Endothelial cell of umbilical vein (primary cell): ENCODE results near the gene TTLL11. TPM values are rescaled to one million over a fixed set of nuclear protein-coding genes. Genes with fewer than 3 reads are reported as not detected.

Experiments used
- BruUV-seq: library from RNA; stranded (reverse); fragments of 400-500 nt; replicated peaks from 2 replicates; lab custom pipeline; 2021; lab: Mats Ljungman, UMichigan
- CTCF ChIA-PET: fragments of 300-600, 350-600 bp; sonication (Branson Sonifier 250); formaldehyde crosslinking; loops from one replicate; lab custom pipeline; 2021; ENCODE audit warnings: antibody characterized with exemption, inconsistent platforms; lab: Charles Lee
- POLR2A ChIA-PET: fragments of 300-600, 350-600 bp; sonication (Branson Sonifier 250); formaldehyde crosslinking; loops from one replicate; lab custom pipeline; 2021; ENCODE audit warnings: antibody characterized with exemption, inconsistent platforms; lab: Charles Lee
- DNase-seq: peaks from one replicate; pipeline ENCODE4 v3.0.0-alpha.2; 2011; ENCODE audit warnings: low read depth, low spot score
- FAIRE-seq: peaks from 2 replicates; lab custom pipeline; 2011; peaks lifted over from hg19 to GRCh38; lab: Jason Lieb, UNC
- H2AFZ ChIP-seq: 2 replicates; pipeline ENCODE4 v1.6.0; 2012; ENCODE audit warnings: low read depth, low read length, control low read depth, inconsistent platforms
- H3K27ac ChIP-seq: 2 replicates; pipeline ENCODE4 v1.5.1; 2011; ENCODE audit warnings: low read depth, mild to moderate bottlenecking, control low read depth, low read length, moderate library complexity; ENCODE audit not compliant: insufficient read depth
- H3K27me3 ChIP-seq, 2 experiments: 2 replicates each; pipeline versions ENCODE4 v1.6.0 to v1.6.1; 2011; ENCODE audit warnings: low read length in 2 of 2, mixed read lengths in 1 of 2; ENCODE audit not compliant: control insufficient read depth in 2 of 2, insufficient read depth in 2 of 2
- H3K36me3 ChIP-seq, 2 experiments: 2 replicates in 1 of 2; 3 replicates in 1 of 2; pipeline ENCODE4 v1.5.1; 2011; ENCODE audit warnings: low read length in 2 of 2, mild to moderate bottlenecking in 1 of 2, moderate library complexity in 1 of 2; ENCODE audit not compliant: control insufficient read depth in 2 of 2, insufficient read depth in 2 of 2; ENCODE audit errors: extremely low read depth in 1 of 2
- H3K4me1 ChIP-seq: 3 replicates; pipeline ENCODE4 v1.5.1; 2011; ENCODE audit warnings: mild to moderate bottlenecking, low read length; ENCODE audit not compliant: control insufficient read depth, insufficient read depth; ENCODE audit errors: extremely low read depth
- H3K4me2 ChIP-seq: 2 replicates; pipeline ENCODE4 v1.6.1; 2011; ENCODE audit warnings: low read length, control low read depth, mixed read lengths; ENCODE audit not compliant: insufficient read depth
- H3K4me3 ChIP-seq, 3 experiments: fragments of 200-600 bp in 1 of 3; sonication (generic), shearing (Covaris generic) in 1 of 3; replicated peaks in 1 of 3; 2 replicates each; pipeline ENCODE4 v1.5.1; 2011 to 2016; ENCODE audit warnings: control low read depth in 3 of 3, low read length in 3 of 3, mild to moderate bottlenecking in 2 of 3, inconsistent platforms in 1 of 3, low read depth in 1 of 3, moderate library complexity in 1 of 3; ENCODE audit not compliant: insufficient read depth in 1 of 3
- H3K79me2 ChIP-seq: 2 replicates; pipeline ENCODE4 v1.6.0; 2012; ENCODE audit warnings: low read length, inconsistent platforms; ENCODE audit not compliant: control insufficient read depth, insufficient read depth
- H3K9ac ChIP-seq: replicated peaks from 2 replicates; pipeline ENCODE3; 2011; ENCODE audit warnings: low read length, control low read depth; ENCODE audit not compliant: insufficient read depth; ENCODE audit errors: extremely low read depth
- H3K9me1 ChIP-seq: replicated peaks from 3 replicates; pipeline ENCODE4 v1.6.0; 2011; ENCODE audit warnings: mild to moderate bottlenecking, low read length; ENCODE audit not compliant: control insufficient read depth, insufficient read depth; ENCODE audit errors: extremely low read depth
- H3K9me3 ChIP-seq: replicated peaks from 2 replicates; pipeline ENCODE4 v1.5.1; 2012; ENCODE audit warnings: low read length, inconsistent platforms; ENCODE audit not compliant: control insufficient read depth, insufficient read depth
- H4K20me1 ChIP-seq: replicated peaks from 2 replicates; pipeline ENCODE3; 2011; ENCODE audit warnings: mild to moderate bottlenecking, low read length; ENCODE audit not compliant: control insufficient read depth, insufficient read depth; ENCODE audit errors: extremely low read depth
- EZH2 ChIP-seq: IDR thresholded peaks from 2 replicates; pipeline ENCODE4 v1.6.1; 2012; ENCODE audit warnings: borderline replicate concordance, low read depth, mild to moderate bottlenecking, moderate library complexity, low read length, inconsistent platforms; ENCODE audit not compliant: severe bottlenecking
- FOS ChIP-seq: IDR thresholded peaks from 2 replicates; pipeline ENCODE4 v1.6.1; 2011; ENCODE audit warnings: mild to moderate bottlenecking, low read length, moderate library complexity, borderline replicate concordance; ENCODE audit not compliant: insufficient read depth
- GATA2 ChIP-seq: IDR thresholded peaks from 2 replicates; pipeline ENCODE4 v1.7.0; 2011; ENCODE audit warnings: low read depth, mild to moderate bottlenecking, moderate library complexity, mixed read lengths, low read length; ENCODE audit not compliant: insufficient read length, insufficient read depth
- JUN ChIP-seq: IDR thresholded peaks from 2 replicates; pipeline ENCODE4 v1.6.1; 2011; ENCODE audit warnings: borderline replicate concordance, low read depth; ENCODE audit not compliant: insufficient read length, insufficient read depth
- MYC ChIP-seq: IDR thresholded peaks from one replicate; pipeline ENCODE4 v1.6.1; 2011; ENCODE audit warnings: mild to moderate bottlenecking, low read depth, low read length
- POLR2A ChIP-seq: IDR thresholded peaks from 2 replicates; pipeline ENCODE4 v1.6.1; 2012; ENCODE audit warnings: low read depth, mild to moderate bottlenecking, control low read depth, low read length
- POLR2AphosphoS5 ChIP-seq: IDR thresholded peaks from 2 replicates; pipeline ENCODE4 v1.6.1; 2012; ENCODE audit warnings: low read depth, mild to moderate bottlenecking, control low read depth, low read length, moderate library complexity; ENCODE audit not compliant: insufficient read depth
- dilution Hi-C: fragments of 300-500 bp; cut with MboI; formaldehyde crosslinking; loops from one replicate; pipeline ENCODE4 v1.15.0; 2019; ENCODE audit warnings: low sequenced_read_pairs; ENCODE audit not compliant: extremely low pct_ligation_motif_present
- intact Hi-C: fragments of 100-400 bp; cut with micrococcal nuclease; formaldehyde crosslinking; loops from one replicate; pipeline ENCODE4 v1.10.0; 2022
- polyA plus RNA-seq, 4 experiments: library from polyadenylated mRNA; depleted of rRNA in 3 of 4; stranded (reverse) in 3 of 4; unstranded in 1 of 4; fragments of >200 nt; gene quantifications; 2 replicates each; pipeline versions ENCODE4 v1.2.1 to v1.2.3, GENCODE V29; 2011 to 2012; ENCODE audit warnings: missing spikeins in 1 of 4
- total RNA-seq: library from RNA; stranded (reverse); gene quantifications from 2 replicates; pipeline ENCODE4 v1.2.3, GENCODE V29; 2021
- TF ChIP-seq, protein P1 (sequence below): IDR thresholded peaks from 2 replicates; pipeline ENCODE4 v1.6.1; 2011; ENCODE audit not compliant: insufficient read depth, insufficient read length
- TF ChIP-seq, protein P2 (sequence below), 2 donors: IDR thresholded peaks; 1 replicate in 1 of 2; 2 replicates in 1 of 2; pipeline ENCODE4 v1.5.1; 2011; ENCODE audit warnings: low read length in 2 of 2, mild to moderate bottlenecking in 2 of 2, moderate library complexity in 2 of 2, control low read depth in 1 of 2, inconsistent platforms in 1 of 2, low read depth in 1 of 2; ENCODE audit not compliant: insufficient read depth in 1 of 2; ENCODE audit errors: extremely low read depth in 1 of 2

TTLL11 gene
- total and polyA plus RNA-seq, 2 donors (not counting 3 experiments of a cell fraction or from before 2014, with no cell fraction given), result 4.9 to 5.1 TPM

- DNase-seq (no peak), FAIRE-seq (no peak)
- intact Hi-C loops (loop anchor here (1.0 to 5.0 kb wide), 2 partner anchors 39 to 142 kb away; no protein-coding TSS in a partner anchor), dilution Hi-C loops (no loop called here)
- Histone ChIP-seq H2AFZ (no peak overlapping the region), H3K27ac (peak overlapping the region; percentile 79), H3K36me3 (no peaks in the 10 kb centered on the region), H3K27me3 (no peaks in the 10 kb centered on the region), H3K4me3 (no peak overlapping the region), H4K20me1 (no peaks in the 10 kb centered on the region), H3K9me3 (no peaks in the 10 kb centered on the region), H3K79me2 (no peaks in the 10 kb centered on the region), H3K9me1 (no peaks in the 10 kb centered on the region), H3K4me2 (peak overlapping the region; percentile 50), H3K4me1 (peaks cover 15% of the 10 kb centered on the region), H3K9ac (no peak overlapping the region)
- no TSS peak for BruUV-seq
- ChIA-PET CTCF (interaction anchor here (0.7 to 1.7 kb wide), 7 partner anchors 10 to 204 kb away, joined by 3 to 6 read pairs (median 4); no protein-coding TSS in a partner anchor), POLR2A (interaction anchor here (0.5 to 0.6 kb wide), 2 partner anchors 174 to 176 kb away, joined by 3 read pairs; no protein-coding TSS in a partner anchor)
- no peak for TF ChIP-seq MYC
- TF ChIP-seq, protein P1, sequence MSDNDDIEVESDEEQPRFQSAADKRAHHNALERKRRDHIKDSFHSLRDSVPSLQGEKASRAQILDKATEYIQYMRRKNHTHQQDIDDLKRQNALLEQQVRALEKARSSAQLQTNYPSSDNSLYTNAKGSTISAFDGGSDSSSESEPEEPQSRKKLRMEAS, result no peak
- TF ChIP-seq POLR2A, result no peak
- TF ChIP-seq, protein P2, sequence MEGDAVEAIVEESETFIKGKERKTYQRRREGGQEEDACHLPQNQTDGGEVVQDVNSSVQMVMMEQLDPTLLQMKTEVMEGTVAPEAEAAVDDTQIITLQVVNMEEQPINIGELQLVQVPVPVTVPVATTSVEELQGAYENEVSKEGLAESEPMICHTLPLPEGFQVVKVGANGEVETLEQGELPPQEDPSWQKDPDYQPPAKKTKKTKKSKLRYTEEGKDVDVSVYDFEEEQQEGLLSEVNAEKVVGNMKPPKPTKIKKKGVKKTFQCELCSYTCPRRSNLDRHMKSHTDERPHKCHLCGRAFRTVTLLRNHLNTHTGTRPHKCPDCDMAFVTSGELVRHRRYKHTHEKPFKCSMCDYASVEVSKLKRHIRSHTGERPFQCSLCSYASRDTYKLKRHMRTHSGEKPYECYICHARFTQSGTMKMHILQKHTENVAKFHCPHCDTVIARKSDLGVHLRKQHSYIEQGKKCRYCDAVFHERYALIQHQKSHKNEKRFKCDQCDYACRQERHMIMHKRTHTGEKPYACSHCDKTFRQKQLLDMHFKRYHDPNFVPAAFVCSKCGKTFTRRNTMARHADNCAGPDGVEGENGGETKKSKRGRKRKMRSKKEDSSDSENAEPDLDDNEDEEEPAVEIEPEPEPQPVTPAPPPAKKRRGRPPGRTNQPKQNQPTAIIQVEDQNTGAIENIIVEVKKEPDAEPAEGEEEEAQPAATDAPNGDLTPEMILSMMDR (IDR thresholded peaks at IDR 0.05; ENCODE audit: extremely low read depth in 1 of 2, insufficient read depth in 1 of 2, low read depth in 1 of 2, low read length in 2 of 2), result no peak
- TF ChIP-seq EZH2, result no peak
- no peak for TF ChIP-seq FOS
- TF ChIP-seq GATA2, result no peak
- no peak for TF ChIP-seq POLR2AphosphoS5
- no peak for TF ChIP-seq JUN
Observed at GRCh38 chr9:121844562-121844961, 248.5 kb downstream of the TTLL11 start.
